Choroid plexus epithelial cell (primary cell): ENCODE measurements around the gene PAK1.

ENCODE experiments used
- DNase-seq: peaks from one replicate; pipeline ENCODE4 v3.0.0-alpha.2; 2010; ENCODE audit warnings: low read depth
- H3K4me3 ChIP-seq: 2 replicates; pipeline ENCODE4 v1.5.1; 2011; ENCODE audit warnings: low read depth, mild to moderate bottlenecking, control low read depth, low read length, moderate library complexity
- CTCF ChIP-seq: conservative IDR thresholded peaks from 2 replicates; pipeline ENCODE4 v1.5.1; 2011; ENCODE audit warnings: low read depth, mild to moderate bottlenecking, control low read depth, inconsistent platforms, low read length, moderate library complexity

PAK1 gene

GRCh38 chr11:77347948-77348347, 125.9 kb downstream of the PAK1 start:
- H3K4me3 ChIP-seq, result no peak overlapping the region
- no peak for TF ChIP-seq CTCF
- DNase-seq, result no peak

GRCh38 chr11:77346906-77347603, 126.8 kb downstream of the PAK1 start:
- H3K4me3 ChIP-seq, result no peak overlapping the region
- DNase-seq, result peak; percentile 69
- TF ChIP-seq CTCF, result no peak

GRCh38 chr11:77345621-77346020, 128.3 kb downstream of the PAK1 start:
- TF ChIP-seq CTCF, result no peak
- H3K4me3 ChIP-seq, result no peak overlapping the region
- DNase-seq, result peak; percentile 23

GRCh38 chr11:77340501-77340900, 133.4 kb downstream of the PAK1 start:
- no peak for TF ChIP-seq CTCF
- no peak overlapping the region for H3K4me3 ChIP-seq
- no peak for DNase-seq

- TF ChIP-seq CTCF, result no peak
- H3K4me3 ChIP-seq, result no peak overlapping the region
- DNase-seq, result no peak
Observed at GRCh38 chr11:77332259-77332658, 141.6 kb downstream of the PAK1 start.

DNA sequence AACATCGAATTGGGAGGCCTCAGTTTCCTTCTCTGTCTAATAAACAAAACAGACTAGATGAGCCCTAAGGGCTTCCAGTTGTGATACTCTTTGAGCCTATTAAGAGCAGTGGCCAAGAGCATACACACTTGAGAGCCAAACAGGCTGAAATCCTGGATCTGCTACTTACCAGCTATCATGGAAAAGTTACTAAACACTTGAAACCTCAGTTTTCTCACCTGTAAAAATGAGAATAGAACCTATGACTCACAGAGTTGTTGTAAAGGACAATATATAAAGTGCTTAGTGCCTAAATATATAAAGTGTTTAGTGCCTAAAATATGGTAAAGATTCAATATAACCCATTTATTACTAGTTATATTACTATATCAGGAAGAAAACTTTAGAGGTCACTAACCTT, 148.7 kb downstream of the PAK1 start:
- no peak overlapping the region for H3K4me3 ChIP-seq
- DNase-seq, result no peak

More for the DNA sequence above, 148.7 kb downstream of the PAK1 start:
- TF ChIP-seq CTCF, result no peak
